HCT116 (cell line): Measurements from ENCODE around the gene BNIP5. TPM values are rescaled to one million over a fixed set of nuclear protein-coding genes. Genes with fewer than 3 reads are reported as not detected.

Source experiments
- ATAC-seq: fragments of 200-7000 bp; cut with Tn5 transposase; 2 replicates; pipeline ENCODE4 v1.9.1; 2020; ENCODE audit warnings: mild to moderate bottlenecking, moderate library complexity
- BruUV-seq: library from RNA; stranded (reverse); fragments of 400-500 nt; replicated peaks from 2 replicates; lab custom pipeline; 2021; lab: Mats Ljungman, UMichigan
- CTCF ChIA-PET: fragments of 300-600 bp; sonication (Branson Sonifier 250); formaldehyde crosslinking; loops from one replicate; lab custom pipeline; 2021; ENCODE audit warnings: antibody characterized with exemption; lab: Charles Lee
- POLR2A ChIA-PET: fragments of 300-600, 350-600 bp; sonication (Branson Sonifier 250); formaldehyde crosslinking; loops from one replicate; lab custom pipeline; 2021; ENCODE audit warnings: antibody characterized with exemption; lab: Charles Lee
- RAD21 ChIA-PET, 2 experiments: fragments of 300-600 bp; sonication (Branson Sonifier 250); formaldehyde crosslinking; loops; one replicate each; lab custom pipeline; 2023; ENCODE audit warnings: low total read pairs in 2 of 2; ENCODE audit not compliant: uncharacterized antibody in 2 of 2, unreplicated experiment in 2 of 2, low non-redundant PET in 1 of 2; lab: Charles Lee
- DNase-seq: peaks from one replicate; pipeline ENCODE4 v3.0.0-alpha.2; 2010; ENCODE audit warnings: low read depth, low spot score
- H2AFZ ChIP-seq: fragments of 200-600 bp; shearing (Covaris generic), sonication (generic); 2 replicates; pipeline ENCODE4 v1.6.1; 2017; ENCODE audit warnings: low read depth, mixed run types, mixed read lengths, antibody characterized with exemption, low read length; ENCODE audit not compliant: poor library complexity, severe bottlenecking
- H3K27ac ChIP-seq: 2 replicates; pipeline ENCODE4 v1.5.1; 2012; ENCODE audit warnings: low read depth, low read length
- H3K27me3 ChIP-seq: fragments of 200-600 bp; sonication (generic); 2 replicates; pipeline ENCODE4 v1.6.1; 2016; ENCODE audit warnings: mixed run types, low read length, mixed read lengths; ENCODE audit not compliant: insufficient read depth
- H3K36me3 ChIP-seq, 2 experiments: fragments of 200-500 bp in 1 of 2; fragments of 200-600 bp in 1 of 2; sonication (Bioruptor generic) in 1 of 2; sonication (generic) in 1 of 2; 2 replicates each; pipeline versions ENCODE4 v1.5.1 to v1.6.1; 2014 to 2016; ENCODE audit warnings: low read length in 2 of 2, inconsistent platforms in 1 of 2, mixed read lengths in 1 of 2, mixed run types in 1 of 2; ENCODE audit not compliant: insufficient read depth in 2 of 2, control insufficient read depth in 1 of 2
- H3K4me1 ChIP-seq, 2 experiments: fragments of 200-600 bp in 1 of 2; sonication (generic) in 1 of 2; 2 replicates each; pipeline versions ENCODE4 v1.5.1 to v1.6.1; 2012 to 2017; ENCODE audit warnings: low read length in 2 of 2, inconsistent platforms in 1 of 2, mild to moderate bottlenecking in 1 of 2, mixed read lengths in 1 of 2, mixed run types in 1 of 2, moderate library complexity in 1 of 2; ENCODE audit not compliant: insufficient read depth in 2 of 2, control insufficient read depth in 1 of 2
- H3K4me2 ChIP-seq: fragments of 200-600 bp; sonication (generic); 2 replicates; pipeline ENCODE4 v1.6.1; 2017; ENCODE audit warnings: mixed run types, low read length, mixed read lengths
- H3K4me3 ChIP-seq, 2 experiments: fragments of 200-600 bp in 1 of 2; sonication (generic) in 1 of 2; replicated peaks in 1 of 2; 2 replicates each; pipeline ENCODE4 v1.5.1; 2011 to 2016; ENCODE audit warnings: low read length in 2 of 2, control low read depth in 1 of 2, low read depth in 1 of 2, mild to moderate bottlenecking in 1 of 2, mixed read lengths in 1 of 2, mixed run types in 1 of 2
- H3K79me2 ChIP-seq: fragments of 200-600 bp; sonication (generic); 2 replicates; pipeline ENCODE4 v1.6.1; 2017; ENCODE audit warnings: mild to moderate bottlenecking, mixed run types, low read length, moderate library complexity, mixed read lengths; ENCODE audit not compliant: insufficient read depth
- H3K9ac ChIP-seq: fragments of 200-600 bp; sonication (generic); 2 replicates; pipeline ENCODE4 v1.6.1; 2016; ENCODE audit warnings: low read length, mixed read lengths
- H3K9me2 ChIP-seq: fragments of 200-600 bp; sonication (generic), shearing (Covaris generic); 2 replicates; pipeline ENCODE4 v1.6.1; 2017; ENCODE audit warnings: mixed run types, mild to moderate bottlenecking, moderate library complexity; ENCODE audit not compliant: insufficient read depth
- H3K9me3 ChIP-seq, 2 experiments: fragments of 200-500 bp in 1 of 2; fragments of 200-600 bp in 1 of 2; sonication (Bioruptor generic) in 1 of 2; sonication (generic) in 1 of 2; 2 replicates each; pipeline ENCODE4 v1.6.1; 2014 to 2017; ENCODE audit warnings: low read length in 2 of 2, mixed read lengths in 2 of 2, inconsistent platforms in 1 of 2, low read depth in 1 of 2, mild to moderate bottlenecking in 1 of 2, mixed run types in 1 of 2, moderate library complexity in 1 of 2; ENCODE audit not compliant: control insufficient read depth in 1 of 2, insufficient read depth in 1 of 2
- H4K20me1 ChIP-seq: fragments of 200-600 bp; sonication (generic), shearing (Covaris generic); 2 replicates; pipeline ENCODE4 v1.6.1; 2017; ENCODE audit warnings: mixed run types, mild to moderate bottlenecking, moderate library complexity; ENCODE audit not compliant: insufficient read depth
- CBX3 ChIP-seq: IDR thresholded peaks from 2 replicates; pipeline ENCODE4 v1.6.1; 2012; ENCODE audit warnings: low read depth
- CEBPB ChIP-seq: IDR thresholded peaks from 2 replicates; pipeline ENCODE4 v1.6.1; 2012; ENCODE audit warnings: low read depth
- EZH2phosphoT487 ChIP-seq: fragments of 200-600 bp; IDR thresholded peaks from 2 replicates; pipeline ENCODE4 v1.6.1; 2018; ENCODE audit warnings: antibody characterized with exemption, borderline replicate concordance
- FOSL1 ChIP-seq: IDR thresholded peaks from 2 replicates; pipeline ENCODE4 v1.6.1; 2012; ENCODE audit warnings: low read depth
- JUND ChIP-seq: IDR thresholded peaks from 2 replicates; pipeline ENCODE4 v1.6.1; 2012
- MAX ChIP-seq: IDR thresholded peaks from 2 replicates; pipeline ENCODE4 v1.6.1; 2012
- REST ChIP-seq: IDR thresholded peaks from 2 replicates; pipeline ENCODE4 v1.6.1; 2012; ENCODE audit warnings: low read depth
- SP1 ChIP-seq: IDR thresholded peaks from 2 replicates; pipeline ENCODE4 v1.6.1; 2012; ENCODE audit warnings: low read depth
- SRF ChIP-seq: IDR thresholded peaks from 2 replicates; pipeline ENCODE4 v1.6.1; 2012; ENCODE audit warnings: low read depth
- TCF7L2 ChIP-seq: IDR thresholded peaks from 2 replicates; pipeline ENCODE4 v1.7.0; 2011; ENCODE audit warnings: borderline replicate concordance, inconsistent platforms; ENCODE audit not compliant: insufficient read depth, insufficient read length; ENCODE audit errors: extremely low read depth
- ZNF274 ChIP-seq: fragments of 200-500 bp; sonication (Bioruptor generic); IDR thresholded peaks from 2 replicates; pipeline ENCODE4 v1.6.1; 2014; ENCODE audit warnings: mild to moderate bottlenecking, low read depth, low read length, inconsistent platforms
- intact Hi-C: fragments of 100-400 bp; cut with micrococcal nuclease; formaldehyde crosslinking; loops from 2 replicates; pipeline ENCODE4 v1.10.0; 2022
- total RNA-seq: library from RNA; stranded (reverse); gene quantifications from one replicate; pipeline ENCODE4 v1.2.1, GENCODE V29; 2021; ENCODE audit not compliant: unreplicated experiment
- TF ChIP-seq, protein P1 (sequence below): IDR thresholded peaks from 2 replicates; pipeline ENCODE4 v1.6.1; 2012

BNIP5 gene
- total RNA-seq, 1 experiment from 2014 or later = not detected

GRCh38 chr6:36290668-36291620, 45.7 kb downstream of the BNIP5 start:
- no peaks in the 10 kb centered on the region for H3K27me3 ChIP-seq
- peak overlapping the region; percentile 21; the same call in 1 of the 2 replicates for H3K4me2 ChIP-seq
- H3K27ac ChIP-seq = no peak overlapping the region
- H3K9ac ChIP-seq = no peak overlapping the region
- no peaks in the 10 kb centered on the region for H3K9me2 ChIP-seq
- no peaks in the 10 kb centered on the region for H3K36me3 ChIP-seq
- peak; percentile 13 for DNase-seq
- H2AFZ ChIP-seq = no peak overlapping the region
- peaks cover 0 to 22% of the 10 kb centered on the region in 2 experiments; a peak in 3 of 4 replicates for H3K4me1 ChIP-seq
- peak; percentile 83 for TF ChIP-seq CEBPB
- no peak for TF ChIP-seq ZNF274
- TF ChIP-seq, protein P1, sequence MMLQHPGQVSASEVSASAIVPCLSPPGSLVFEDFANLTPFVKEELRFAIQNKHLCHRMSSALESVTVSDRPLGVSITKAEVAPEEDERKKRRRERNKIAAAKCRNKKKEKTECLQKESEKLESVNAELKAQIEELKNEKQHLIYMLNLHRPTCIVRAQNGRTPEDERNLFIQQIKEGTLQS = peak; percentile 56; the same call in 1 of the 2 replicates
- peak; percentile 10 for TF ChIP-seq TCF7L2
- TF ChIP-seq JUND = no peak
- intact Hi-C loops = no loop called here
- ChIA-PET POLR2A (no interaction called here), CTCF (interaction anchor here (4.2 kb wide), 1 partner anchor 11 kb away, joined by 36 read pairs; no protein-coding TSS in a partner anchor), RAD21 (no interaction called here)
- no peak overlapping the region for H3K4me3 ChIP-seq
- H3K9me3 ChIP-seq = no peaks in the 10 kb centered on the region
- H4K20me1 ChIP-seq = no peaks in the 10 kb centered on the region
- no TSS peak for BruUV-seq
- no peaks in the 10 kb centered on the region for H3K79me2 ChIP-seq
- ATAC-seq = no peak

DNA sequence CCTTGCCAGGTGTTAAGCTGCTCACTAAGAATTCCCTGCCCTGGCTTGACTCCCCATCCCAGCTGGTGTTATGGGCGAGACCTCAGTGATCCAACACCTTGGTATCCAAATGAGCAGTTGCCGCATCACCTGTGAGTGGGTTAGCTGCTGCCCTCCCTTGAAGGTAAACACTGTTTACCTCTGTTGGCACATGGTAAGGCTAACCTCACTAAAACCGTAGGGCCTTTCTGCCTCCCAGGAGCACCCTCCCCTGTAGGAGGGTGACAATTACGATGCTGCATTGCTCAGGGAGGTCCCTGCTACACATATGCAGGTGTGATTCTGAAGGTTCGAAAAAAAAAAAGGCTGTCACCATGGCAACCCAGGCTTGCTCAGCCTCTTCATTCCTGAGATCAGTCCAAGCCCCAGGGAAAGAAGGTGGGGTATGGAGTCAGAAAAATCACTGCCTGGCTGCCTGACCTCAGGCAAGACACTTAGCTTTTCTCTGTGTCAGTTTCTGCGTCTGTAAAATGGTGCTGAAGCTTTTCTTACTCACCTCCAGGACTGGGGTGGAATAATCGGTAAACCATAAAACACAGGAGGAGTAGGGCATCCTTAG, 47.3 kb downstream of the BNIP5 start:
- Histone ChIP-seq H3K27ac (no peak overlapping the region), H3K9me2 (no peaks in the 10 kb centered on the region), H3K36me3 (no peaks in the 10 kb centered on the region), H3K27me3 (no peaks in the 10 kb centered on the region), H3K4me2 (no peak overlapping the region), H3K9ac (no peak overlapping the region), H3K4me1 (peaks cover 0 to 24% of the 10 kb centered on the region in 2 experiments; a peak in 3 of 4 replicates), H3K79me2 (no peaks in the 10 kb centered on the region), H3K9me3 (no peaks in the 10 kb centered on the region), H4K20me1 (no peaks in the 10 kb centered on the region), H3K4me3 (no peak overlapping the region), H2AFZ (no peak overlapping the region)
- ChIA-PET CTCF (interaction anchor here (1.4 to 4.2 kb wide), 2 partner anchors 12 to 71 kb away, joined by 3 to 36 read pairs; no protein-coding TSS in a partner anchor), POLR2A (no interaction called here), RAD21 (no interaction called here)
- ATAC-seq = no peak
- intact Hi-C loops = no loop called here
- BruUV-seq = no TSS peak
- peak; percentile 12 for DNase-seq
- TF ChIP-seq, protein P1 = no peak
- TF ChIP-seq SRF (no peak), EZH2phosphoT487 (no peak), MAX (peak; percentile 44), CBX3 (no peak), SP1 (no peak), FOSL1 (no peak), REST (no peak), TCF7L2 (no peak)
